Endothelial cell (in vitro differentiated cells): ENCODE results near the gene ANKDD1B. TPM values are rescaled to one million over a fixed set of nuclear protein-coding genes. Genes with fewer than 3 reads are reported as not detected.
A peak's percentile ranks its signal among the peaks of the same experiment; 100 is the strongest.
"Not testable (repeated sequence)": the region's sequence is repeated elsewhere in the genome, so short reads cannot be mapped to it uniquely, and the experiment has no call there.

Experiments used
- DNase-seq: peaks from one replicate; pipeline ENCODE4 v3.0.0; 2021; ENCODE audit warnings: low spot score
- H3K27ac Mint-ChIP-seq: one replicate; pipeline ENCODE4 v1.8.0; 2021; ENCODE audit warnings: mixed read lengths, inconsistent platforms; ENCODE audit not compliant: unreplicated experiment
- H3K27me3 Mint-ChIP-seq: one replicate; pipeline ENCODE4 v1.8.0; 2021; ENCODE audit warnings: mild to moderate bottlenecking, moderate library complexity, mixed read lengths, inconsistent platforms; ENCODE audit not compliant: unreplicated experiment
- H3K36me3 Mint-ChIP-seq: one replicate; pipeline ENCODE4 v1.8.0; 2021; ENCODE audit warnings: mild to moderate bottlenecking, low read depth, mixed read lengths, inconsistent platforms; ENCODE audit not compliant: unreplicated experiment
- H3K4me1 Mint-ChIP-seq: one replicate; pipeline ENCODE4 v1.8.0; 2021; ENCODE audit warnings: mild to moderate bottlenecking, mixed read lengths, inconsistent platforms; ENCODE audit not compliant: unreplicated experiment
- H3K4me3 Mint-ChIP-seq: one replicate; pipeline ENCODE4 v1.8.0; 2021; ENCODE audit warnings: mild to moderate bottlenecking, mixed read lengths, inconsistent platforms; ENCODE audit not compliant: unreplicated experiment
- H3K9me3 Mint-ChIP-seq: one replicate; pipeline ENCODE4 v1.8.0; 2021; ENCODE audit warnings: mixed read lengths, inconsistent platforms; ENCODE audit not compliant: unreplicated experiment
- CTCF ChIP-seq: fragments of 200-600 bp; sonication (generic); IDR thresholded peaks from one replicate; pipeline ENCODE4 v1.5.0; 2021; ENCODE audit warnings: antibody characterized with exemption; ENCODE audit not compliant: unreplicated experiment
- total RNA-seq: library from RNA; stranded (reverse); fragmentation: NEBNext Ultra II Directional; extraction: Animal tissue kit (Norgen Biotek cat#: 25700); gene quantifications from one replicate; pipeline ENCODE4 v1.2.1, GENCODE V29; 2021; ENCODE audit not compliant: unreplicated experiment

Gene ANKDD1B
- total RNA-seq, 1 donor from 2014 or later = 0.31 TPM

GRCh38 chr5:75610201-75610600, 1.1 kb upstream of the ANKDD1B start:
- no peaks in the 10 kb centered on the region for H3K36me3 Mint-ChIP-seq
- H3K4me1 Mint-ChIP-seq = peaks cover 16% of the 10 kb centered on the region
- H3K9me3 Mint-ChIP-seq = no peaks in the 10 kb centered on the region
- H3K27me3 Mint-ChIP-seq = peaks cover 2% of the 10 kb centered on the region
- H3K27ac Mint-ChIP-seq = no peak overlapping the region
- no peak for DNase-seq
- no peak for TF ChIP-seq CTCF
- no peak overlapping the region for H3K4me3 Mint-ChIP-seq

GRCh38 chr5:75610859-75611310, 368 bp upstream of the ANKDD1B start:
- not testable (repeated sequence) for H3K9me3 Mint-ChIP-seq, H3K27ac Mint-ChIP-seq, H3K27me3 Mint-ChIP-seq, DNase-seq, H3K36me3 Mint-ChIP-seq
- Mint-ChIP-seq H3K4me3 (peak overlapping the region; percentile 87), H3K4me1 (peaks cover 13% of the 10 kb centered on the region)

GRCh38 chr5:75612226-75612569, 945 bp downstream of the ANKDD1B start:
- no peak for DNase-seq
- peak overlapping the region; percentile 8 for H3K4me3 Mint-ChIP-seq
- peaks cover 2% of the 10 kb centered on the region for H3K27me3 Mint-ChIP-seq
- H3K9me3 Mint-ChIP-seq = no peaks in the 10 kb centered on the region
- no peaks in the 10 kb centered on the region for H3K36me3 Mint-ChIP-seq
- peaks cover 10% of the 10 kb centered on the region for H3K4me1 Mint-ChIP-seq
- H3K27ac Mint-ChIP-seq = no peak overlapping the region
- no peak for TF ChIP-seq CTCF

GRCh38 chr5:75612901-75613300, 1.6 kb downstream of the ANKDD1B start:
- Mint-ChIP-seq H3K4me1 (peaks cover 10% of the 10 kb centered on the region), H3K9me3 (no peaks in the 10 kb centered on the region), H3K27me3 (peaks cover 2% of the 10 kb centered on the region), H3K36me3 (no peaks in the 10 kb centered on the region), H3K27ac (no peak overlapping the region), H3K4me3 (no peak overlapping the region)
- no peak for DNase-seq
- no peak for TF ChIP-seq CTCF

GRCh38 chr5:75614176-75614575, 2.9 kb downstream of the ANKDD1B start:
- no peak for TF ChIP-seq CTCF
- H3K4me3 Mint-ChIP-seq = no peak overlapping the region
- H3K36me3 Mint-ChIP-seq = no peaks in the 10 kb centered on the region
- no peak overlapping the region for H3K27ac Mint-ChIP-seq
- peaks cover 6% of the 10 kb centered on the region for H3K4me1 Mint-ChIP-seq
- DNase-seq = no peak
- peaks cover 2% of the 10 kb centered on the region for H3K27me3 Mint-ChIP-seq
- no peaks in the 10 kb centered on the region for H3K9me3 Mint-ChIP-seq
